NK-92 treated with Interleukin-12 subunit alpha and Interleukin-12 subunit beta, amount 100 ng/mL, for 24 hours (cell line): ENCODE data around the gene RPL6.
"Not testable (repeated sequence)": the region's sequence is repeated elsewhere in the genome, so short reads cannot be mapped to it uniquely, and the experiment has no call there.

ENCODE experiments used
- DNase-seq: peaks from one replicate; lab custom pipeline; 2025; lab: John Stamatoyannopoulos, UW

The RPL6 gene

DNA sequence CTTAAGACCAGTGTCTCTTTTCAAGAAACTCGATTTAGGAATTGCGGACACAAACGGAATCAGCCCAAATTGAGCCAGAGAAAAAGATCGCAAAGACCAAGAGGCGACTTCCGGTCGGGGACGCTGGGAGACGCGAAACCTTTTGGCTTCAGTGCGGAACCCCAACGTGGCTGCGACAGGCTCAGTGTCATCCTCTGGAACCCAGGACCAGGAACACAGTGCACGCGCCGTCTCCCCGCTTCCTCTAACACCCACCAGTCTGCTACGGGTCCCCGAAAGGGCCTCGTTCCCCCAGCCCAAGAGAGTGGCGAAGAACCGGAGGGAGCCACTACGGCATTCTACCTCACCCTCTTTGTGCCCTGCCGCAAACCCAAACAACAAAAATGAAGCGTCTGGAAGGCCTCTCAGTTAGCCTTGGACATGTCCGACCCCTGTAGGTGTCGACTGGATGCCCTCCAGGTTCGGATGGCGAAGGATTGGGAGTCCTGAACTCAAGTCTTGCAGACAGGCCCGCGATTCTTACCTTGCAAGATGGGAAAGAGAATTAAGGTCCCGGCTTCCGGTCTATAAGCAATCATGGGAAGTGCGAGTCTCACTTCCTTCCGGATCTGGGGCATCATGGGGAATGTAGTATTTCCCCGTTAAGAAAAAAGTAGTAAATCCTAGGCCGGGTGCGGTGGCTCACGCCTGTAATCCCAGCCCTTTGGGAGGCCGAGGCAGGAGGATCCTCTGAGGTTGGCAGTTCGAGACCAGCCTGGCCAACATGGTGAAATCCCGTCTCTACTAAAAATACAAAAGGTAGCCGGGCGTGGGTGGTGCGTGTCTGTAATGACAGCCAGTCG, at the start of gene RPL6:
RPL6 (minus strand) TSS at position 542 of the 842 bp plus-strand sequence. CDS start 949 bp downstream, outside the sequence.
- peak; percentile 50 for DNase-seq

DNA sequence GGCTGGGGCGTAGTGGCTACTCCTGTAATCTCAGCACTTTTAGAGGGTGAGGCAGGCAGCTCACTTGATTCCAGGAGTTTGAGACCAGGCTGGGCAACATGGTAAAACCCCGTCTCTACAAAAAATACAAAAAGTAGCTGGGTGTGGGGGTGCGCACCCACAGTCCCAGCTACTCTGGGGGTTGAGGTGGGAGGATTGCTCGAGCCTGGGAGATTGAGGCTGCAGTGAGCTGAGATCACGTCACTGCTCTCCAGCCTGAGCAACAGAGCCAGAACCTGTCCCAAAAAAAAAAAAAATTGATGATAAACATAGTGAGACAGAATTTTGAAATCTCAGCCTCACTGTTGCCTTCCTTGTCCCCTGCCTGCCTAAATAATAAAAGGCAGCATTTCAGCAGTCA, 49.3 kb upstream of the RPL6 start:
- DNase-seq = no peak

DNA sequence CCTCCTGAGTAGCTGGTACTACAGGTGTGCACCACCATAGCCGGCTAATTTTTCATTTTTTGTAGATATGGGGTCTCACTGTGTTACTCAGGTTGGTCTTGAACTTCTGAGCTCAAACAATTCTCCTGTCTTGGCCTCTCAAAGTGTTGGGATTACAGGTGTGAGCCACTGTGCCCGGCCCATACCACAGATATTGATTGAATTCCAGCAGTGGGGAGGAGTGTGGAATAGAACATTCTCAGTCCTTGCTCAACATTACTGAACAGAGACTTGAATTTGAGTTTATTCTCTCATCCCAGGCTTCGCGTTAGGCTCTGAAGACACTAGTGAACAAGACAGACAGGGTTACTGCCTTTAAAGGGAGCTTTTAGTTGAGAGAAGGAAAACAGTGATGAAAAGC, 48.9 kb upstream of the RPL6 start:
- no peak for DNase-seq

DNA sequence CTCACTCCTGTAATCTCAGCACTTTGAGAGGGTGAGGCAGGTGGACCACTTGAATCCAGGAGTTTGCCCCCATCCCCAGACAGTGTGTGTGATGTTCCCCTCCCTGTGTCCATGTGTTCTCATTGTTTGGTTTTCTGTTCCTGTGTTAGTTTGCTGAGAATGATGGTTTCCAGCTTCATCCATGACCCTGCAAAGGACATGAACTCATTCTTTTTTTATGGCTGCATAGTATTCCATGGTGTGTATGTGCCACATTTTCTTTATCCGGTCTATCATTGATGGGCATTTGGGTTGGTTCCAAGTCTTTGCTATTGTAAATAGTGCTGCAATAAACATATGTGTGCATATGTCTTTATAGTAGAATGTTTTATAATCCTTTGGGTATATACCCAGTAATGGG, 47.7 kb upstream of the RPL6 start:
- DNase-seq = not testable (repeated sequence)

DNA sequence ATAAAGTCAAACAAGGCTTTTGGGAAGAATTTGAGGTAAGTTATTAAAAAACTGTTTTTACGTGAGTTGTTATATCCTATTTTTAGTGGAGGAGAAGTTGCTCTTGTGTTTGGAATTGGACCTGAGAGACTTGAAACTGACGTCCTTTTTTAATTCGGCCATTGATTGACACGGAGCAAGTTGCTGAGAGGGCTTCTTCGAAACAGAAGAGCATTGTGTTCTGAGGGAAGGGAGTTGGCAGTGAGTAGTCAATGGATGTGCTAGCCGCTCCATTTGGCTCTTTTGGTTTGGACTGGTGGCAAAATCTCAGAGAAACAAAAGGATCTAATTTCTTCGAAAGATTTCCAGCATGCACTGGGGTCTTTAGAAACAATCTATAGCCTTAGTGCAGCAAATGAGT, 46.6 kb upstream of the RPL6 start:
- no peak for DNase-seq

DNA sequence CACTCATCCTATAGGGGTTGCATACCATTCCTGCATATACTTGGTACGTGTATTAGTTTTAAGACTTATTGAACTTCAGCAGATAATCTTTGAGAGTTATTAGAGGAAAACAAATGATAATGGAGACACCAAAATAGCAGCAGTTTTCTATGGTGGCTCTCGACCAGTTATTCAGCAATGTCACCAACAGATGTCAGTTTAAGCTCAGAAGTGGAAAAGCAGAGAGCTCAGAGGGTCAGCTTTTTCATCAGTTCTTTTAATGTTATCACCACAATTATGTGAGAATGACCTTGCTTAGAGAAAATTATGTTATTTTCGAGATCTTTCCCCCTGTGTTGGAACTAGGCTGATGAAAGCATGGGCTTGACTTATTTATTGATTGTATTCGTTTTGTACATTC, 41.3 kb upstream of the RPL6 start:
- DNase-seq = no peak

DNA sequence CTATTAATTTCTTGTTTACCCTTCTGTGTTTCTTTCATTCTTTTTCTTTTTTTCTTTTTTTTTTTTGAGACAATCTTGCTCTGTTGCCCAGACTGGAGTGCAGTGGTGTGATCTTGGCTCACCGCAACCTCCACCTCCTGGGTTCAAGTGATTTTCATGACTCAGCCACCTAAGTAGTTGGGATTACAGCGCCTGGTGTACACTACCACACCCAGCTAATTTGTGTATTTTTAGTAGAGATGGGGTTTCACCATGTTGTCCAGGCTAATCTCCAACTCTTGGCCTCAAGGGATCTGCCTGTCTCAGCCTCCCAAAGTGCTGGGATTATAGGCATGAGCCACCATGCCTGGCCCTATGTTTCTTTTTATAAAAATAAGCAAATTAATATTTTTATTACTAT, 38.8 kb upstream of the RPL6 start:
- DNase-seq = not testable (repeated sequence)

DNA sequence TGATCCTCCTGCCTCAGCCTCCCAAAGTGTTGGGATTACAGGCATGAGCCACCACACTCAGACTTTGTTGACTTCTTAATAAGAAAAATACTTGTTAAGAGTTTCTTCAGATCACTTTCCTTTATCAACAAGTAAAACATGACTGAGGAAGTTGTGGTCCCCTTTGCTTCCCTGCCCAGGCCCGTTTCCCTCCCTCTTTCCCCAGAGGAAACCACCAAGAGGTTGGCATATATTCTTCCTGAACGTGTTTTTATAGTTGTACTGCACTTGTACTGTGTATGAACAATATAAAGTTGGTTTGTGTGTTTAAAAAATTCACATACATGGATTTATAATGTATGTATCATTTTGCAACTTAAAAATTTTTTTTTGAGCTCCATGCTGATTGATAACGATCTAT, 37.7 kb upstream of the RPL6 start:
- no peak for DNase-seq

DNA sequence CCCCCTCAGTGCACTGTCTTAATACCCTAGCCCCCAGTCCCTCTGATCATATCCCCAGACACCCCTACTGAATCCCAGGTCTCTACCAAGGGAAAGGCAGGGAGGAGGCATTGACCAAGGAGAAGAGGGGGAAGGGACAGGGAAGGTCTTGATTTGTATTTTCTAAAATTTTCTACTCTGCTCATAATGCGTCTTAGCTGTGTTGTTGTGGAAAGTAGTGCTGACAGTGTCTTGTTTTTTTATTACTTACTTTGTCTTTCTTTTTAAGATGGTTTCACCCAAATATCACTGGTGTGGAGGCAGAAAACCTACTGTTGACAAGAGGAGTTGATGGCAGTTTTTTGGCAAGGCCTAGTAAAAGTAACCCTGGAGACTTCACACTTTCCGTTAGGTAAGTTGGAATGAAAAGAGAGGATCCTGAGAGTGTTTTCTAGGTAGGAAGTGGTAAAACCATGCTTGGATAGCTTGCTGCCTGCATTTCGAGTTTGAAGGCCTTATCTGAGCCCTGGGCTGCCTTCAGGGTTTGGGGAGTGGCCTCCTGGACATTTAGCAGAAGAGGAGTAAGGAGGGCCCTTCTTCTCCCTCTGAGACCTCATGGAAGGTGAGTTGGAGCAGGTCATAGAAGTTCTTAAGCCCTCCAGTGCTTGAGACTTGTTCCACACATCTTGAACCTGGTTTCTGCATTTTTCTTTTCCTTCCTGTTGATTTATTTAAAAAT, 36.8 kb upstream of the RPL6 start:
- no peak for DNase-seq

DNA sequence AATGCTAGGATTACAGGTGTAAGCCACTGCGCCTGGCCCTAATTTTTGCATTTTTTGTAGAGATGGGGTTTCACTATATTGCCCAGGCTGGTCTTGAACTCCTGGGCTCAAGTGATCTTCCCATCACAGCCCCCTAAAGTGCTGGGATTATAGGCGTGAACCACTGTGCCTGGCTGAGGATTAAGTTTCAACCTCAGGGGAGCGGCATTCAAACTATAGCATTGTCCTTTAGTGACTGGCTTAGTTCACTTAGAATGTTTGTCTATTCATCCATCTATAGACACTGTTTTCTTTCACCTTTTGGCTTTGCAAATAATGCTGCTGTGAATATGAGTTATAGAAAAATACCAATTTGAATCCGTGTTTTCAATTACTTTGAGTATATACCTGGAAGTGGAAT, 34.5 kb upstream of the RPL6 start:
- DNase-seq = no peak

DNA sequence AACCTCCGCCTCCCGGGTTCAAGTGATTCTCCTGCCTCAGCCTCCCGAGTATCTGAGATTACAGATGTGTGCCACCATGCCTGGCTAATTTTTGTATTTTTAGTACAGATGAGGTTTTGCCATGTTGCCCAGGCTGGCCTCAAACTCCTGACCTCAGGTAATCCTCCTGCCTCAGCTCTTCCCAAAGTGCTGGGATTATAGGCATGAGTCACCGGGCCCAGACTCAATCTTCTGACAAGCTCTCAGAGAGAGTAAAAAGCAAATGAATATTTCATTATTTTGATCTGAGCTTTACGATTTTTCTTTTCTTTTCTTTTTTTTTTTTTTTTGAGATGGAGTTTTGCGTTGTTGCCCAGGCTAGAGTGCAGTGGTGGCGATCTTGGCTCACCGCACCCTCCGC, 31.2 kb upstream of the RPL6 start:
- DNase-seq = not testable (repeated sequence)

DNA sequence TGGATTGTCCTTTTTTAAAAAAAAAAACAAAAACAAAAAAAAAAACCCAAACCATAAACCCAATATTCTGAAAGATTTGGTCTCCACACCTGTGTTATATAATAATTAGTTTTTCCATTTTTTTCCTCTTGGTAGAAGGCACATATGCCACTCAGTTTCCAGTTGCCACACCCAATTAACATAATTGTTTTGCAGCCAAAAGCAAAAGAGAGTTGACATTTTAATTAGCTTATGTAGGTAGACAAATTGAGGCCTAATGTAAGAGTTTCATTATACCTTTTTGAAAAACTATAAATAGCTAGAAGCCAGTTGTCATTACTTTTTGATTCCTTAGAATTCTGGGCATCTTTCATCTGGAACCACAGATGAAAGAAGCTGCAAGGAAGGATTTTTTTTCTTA, 30.4 kb upstream of the RPL6 start:
- DNase-seq = no peak

DNA sequence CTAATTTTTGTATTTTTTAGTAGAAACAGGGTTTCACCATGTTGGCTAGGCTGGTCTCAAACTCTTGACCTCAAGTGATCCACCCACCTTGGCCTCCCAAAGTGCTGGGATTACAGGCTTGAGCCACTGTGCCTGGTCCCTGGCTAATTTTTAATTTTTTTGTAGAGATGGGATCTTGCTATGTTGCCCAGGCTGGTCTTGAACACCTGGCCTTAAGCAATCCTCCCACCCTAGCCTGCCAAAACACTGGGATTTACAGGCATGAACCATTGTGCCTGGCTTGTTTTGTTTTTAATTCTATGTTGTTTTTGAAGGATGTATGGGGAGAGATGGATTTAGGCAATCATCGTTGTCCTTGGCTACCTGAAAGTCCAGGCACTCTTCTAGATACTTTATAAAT, 29.2 kb upstream of the RPL6 start:
- not testable (repeated sequence) for DNase-seq

DNA sequence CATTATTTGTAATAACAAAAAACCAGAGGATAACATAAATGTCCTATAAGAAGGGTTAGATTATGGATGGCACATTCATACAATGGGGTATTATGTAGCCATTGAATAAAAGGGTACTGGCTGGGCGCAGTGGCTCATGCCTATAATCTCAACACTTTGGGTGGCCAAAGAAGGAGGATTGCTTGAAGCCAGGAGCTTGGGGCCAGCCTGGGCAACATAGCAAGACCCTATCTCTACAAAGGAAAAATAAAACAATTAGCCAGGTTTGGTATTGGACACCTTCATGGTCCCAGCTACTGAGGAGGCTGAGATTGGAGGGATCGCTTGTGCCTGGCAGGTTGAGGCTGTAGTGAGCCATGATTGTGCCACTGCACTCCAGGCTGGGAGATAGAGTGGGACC, 24.1 kb upstream of the RPL6 start:
- DNase-seq = no peak

DNA sequence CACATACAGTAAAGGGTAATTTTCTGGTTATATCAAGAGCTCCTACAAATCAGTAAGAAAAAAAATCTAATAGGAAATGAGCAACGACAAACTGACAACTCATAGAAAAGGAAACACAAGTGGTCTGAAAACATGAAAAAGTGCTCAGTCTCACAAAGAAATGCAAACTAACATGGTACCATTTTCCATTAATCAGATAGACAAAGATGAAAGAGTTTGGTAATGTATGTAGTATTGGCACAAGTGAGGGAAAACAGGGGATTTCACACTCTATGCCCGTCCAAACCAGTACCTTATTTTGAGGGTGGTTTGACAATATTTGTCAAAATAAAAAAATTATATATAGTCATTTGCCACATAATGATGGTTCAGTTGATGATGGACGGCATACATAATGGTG, 22.6 kb upstream of the RPL6 start:
- DNase-seq = no peak

DNA sequence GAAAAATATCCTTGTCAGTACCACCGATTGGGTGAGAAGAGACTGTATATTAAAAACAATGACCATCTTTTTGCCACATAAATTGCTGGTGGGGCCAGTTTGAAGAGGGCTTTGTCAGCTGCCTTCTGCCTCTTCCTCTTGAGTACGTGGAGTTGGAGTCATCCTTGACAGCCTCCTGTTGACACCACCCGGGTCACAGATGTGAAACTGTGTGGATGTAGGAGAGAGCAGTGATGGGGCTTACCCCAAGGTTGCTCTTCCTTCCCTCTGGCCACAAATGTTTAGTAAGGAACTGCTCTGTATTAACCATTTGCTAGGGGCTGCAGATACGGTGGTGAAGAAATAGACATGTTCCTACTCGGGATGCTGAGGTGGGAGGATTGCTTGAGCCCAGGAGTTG, 21.5 kb upstream of the RPL6 start:
- DNase-seq = no peak

DNA sequence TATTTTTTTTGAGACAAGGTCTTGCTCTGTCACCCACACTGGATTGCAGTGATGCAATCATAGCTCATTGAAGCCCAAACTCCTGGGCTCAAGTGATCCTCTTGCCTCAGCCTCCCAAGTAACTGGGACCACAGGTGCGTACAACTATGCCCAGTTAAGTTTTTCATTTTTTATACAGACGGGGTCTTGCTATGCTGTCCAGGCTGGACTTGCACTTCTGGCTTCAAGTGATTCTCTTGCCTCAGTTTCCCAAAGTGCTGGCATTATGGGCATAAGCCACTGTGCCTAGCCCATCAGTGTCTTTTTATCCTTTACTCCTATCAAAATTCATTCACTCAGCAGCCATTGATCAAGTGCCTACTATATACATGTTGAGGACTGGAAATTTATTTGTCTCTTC, 18.4 kb upstream of the RPL6 start:
- no peak for DNase-seq

DNA sequence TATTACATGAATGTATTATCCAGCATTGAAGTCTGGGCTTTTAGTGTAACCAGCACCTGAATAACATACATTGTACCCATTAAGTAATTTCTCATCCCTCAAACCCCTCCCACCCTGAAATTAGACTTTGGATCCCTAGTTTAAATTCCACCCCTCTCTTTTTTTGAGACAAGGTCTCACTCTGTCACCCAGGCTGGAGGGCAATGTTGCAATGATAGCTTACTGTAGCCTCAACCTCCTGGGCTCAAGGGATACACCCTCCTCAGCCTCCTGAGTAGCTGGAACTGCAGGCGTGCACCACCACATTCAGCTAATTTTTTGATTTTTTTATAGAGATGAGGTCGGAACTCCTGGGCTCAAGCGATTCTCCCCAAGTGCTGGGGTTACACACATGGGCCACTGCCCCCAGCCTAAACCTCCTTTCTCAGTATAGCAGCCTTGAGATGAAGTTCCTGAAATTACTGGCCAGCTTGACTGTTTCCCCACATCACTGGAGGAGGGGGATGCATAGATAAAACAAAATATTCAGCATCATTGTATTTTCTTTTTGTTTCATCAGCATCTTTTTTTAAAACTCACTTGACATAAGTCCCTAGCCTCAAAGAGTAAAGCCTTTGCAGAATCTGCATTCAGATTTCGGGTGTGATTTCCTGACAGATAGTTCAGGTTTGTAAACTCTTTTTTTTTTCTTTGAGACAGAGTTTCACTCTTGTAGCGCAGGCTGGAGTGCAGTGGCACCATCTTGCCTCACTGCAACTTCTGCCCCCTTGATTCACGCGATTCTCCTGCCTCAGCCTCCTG, 16.4 kb upstream of the RPL6 start:
- DNase-seq = no peak

DNA sequence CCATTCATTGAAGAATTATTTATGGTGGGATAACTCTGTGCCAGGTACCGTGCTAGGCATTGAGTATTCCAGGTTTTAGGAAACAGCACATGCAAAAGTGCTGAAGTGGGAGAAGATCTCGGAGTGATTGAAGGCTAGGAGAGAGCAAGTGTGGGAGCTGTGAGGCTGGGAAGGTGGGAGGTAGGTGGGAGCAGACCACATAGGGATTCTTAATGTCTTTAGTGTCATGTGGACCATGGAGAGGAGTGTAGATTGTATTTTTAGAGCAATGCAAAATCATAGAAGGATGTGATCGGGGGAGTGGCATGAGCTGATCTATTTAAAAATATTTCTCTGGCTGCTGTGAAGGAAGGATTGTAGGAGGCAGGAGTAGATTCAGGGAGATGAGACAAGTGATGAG, 14.7 kb upstream of the RPL6 start:
- no peak for DNase-seq

DNA sequence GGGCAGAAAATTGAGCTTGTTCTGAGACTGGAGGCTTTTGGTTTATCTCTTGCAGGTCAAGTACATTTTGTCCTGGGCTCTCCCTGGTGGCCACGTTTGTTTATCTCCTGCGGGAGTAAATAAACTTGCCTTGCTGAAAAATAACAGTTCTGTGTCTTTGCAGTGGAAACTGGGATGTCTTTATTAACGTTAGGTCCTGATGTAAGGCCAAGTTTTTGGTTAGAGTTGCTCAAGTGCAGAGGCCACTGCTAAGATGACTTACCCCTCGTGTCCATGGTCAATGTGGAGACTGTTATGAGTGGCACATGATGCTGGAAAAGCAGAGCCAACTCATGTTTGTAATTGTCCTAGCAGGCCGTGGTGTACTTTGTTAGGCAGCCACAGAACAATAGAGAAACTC, 13.1 kb upstream of the RPL6 start:
- no peak for DNase-seq

DNA sequence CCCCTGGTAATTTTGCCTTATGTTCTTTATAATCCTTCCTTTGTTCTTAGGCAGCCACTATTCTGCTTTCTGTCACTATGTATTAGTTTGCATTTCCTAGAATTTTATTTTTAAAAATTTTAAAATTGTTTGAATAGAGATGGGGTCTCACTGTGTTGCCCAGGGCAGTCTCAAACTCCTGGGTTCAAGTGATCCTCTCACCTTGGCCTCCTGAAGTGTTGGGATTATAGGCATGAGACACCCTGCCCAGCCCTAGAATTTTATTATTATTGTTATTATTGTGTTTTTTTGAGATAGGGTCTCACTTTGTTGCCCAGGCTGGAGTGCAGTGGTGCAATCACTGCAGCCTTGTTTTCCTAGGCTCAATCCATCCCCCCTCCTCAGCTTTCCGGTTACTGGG, 12.0 kb upstream of the RPL6 start:
- no peak for DNase-seq

DNA sequence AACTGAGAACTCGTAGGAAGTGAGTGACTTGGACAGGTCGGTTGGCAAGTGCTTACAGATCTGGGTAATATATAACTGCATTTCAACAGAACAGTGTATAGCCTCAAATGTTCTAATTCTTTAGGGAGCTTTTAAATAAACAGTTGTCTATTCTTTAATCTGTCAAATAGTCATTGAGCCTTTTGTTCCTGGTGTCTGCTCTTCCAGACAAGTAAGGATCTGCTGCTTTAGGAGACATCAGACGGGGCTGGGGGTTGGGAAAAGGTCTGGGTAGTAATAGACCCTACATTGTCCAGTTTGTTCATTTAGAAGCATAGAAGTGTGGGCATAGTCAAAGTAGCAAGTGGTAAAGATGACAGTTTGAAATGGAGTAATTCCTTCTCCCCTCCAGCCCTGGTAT, 11.3 kb upstream of the RPL6 start:
- DNase-seq = no peak
